NCI-H2171 (cell line): Measurements from ENCODE around the gene C1QC.

Source experiments
- DNase-seq: peaks from one replicate; lab custom pipeline; 2025; lab: John Stamatoyannopoulos, UW

The C1QC gene

GRCh38 chr1:22643381-22643780 lies at the start of gene C1QC:
Gene C1QC (plus strand): TSS chr1:22643633. CDS start chr1:22644024, 391 bp downstream.
- DNase-seq: no peak

GRCh38 chr1:22594396-22594795 lies 49.0 kb upstream of the C1QC start:
- DNase-seq: no peak

GRCh38 chr1:22595108-22595507 lies 48.3 kb upstream of the C1QC start:
- DNase-seq: no peak

GRCh38 chr1:22597301-22597965 lies 46.0 kb upstream of the C1QC start:
- no peak for DNase-seq

- DNase-seq: no peak
Measured at GRCh38 chr1:22597996-22598395, 45.4 kb upstream of the C1QC start.

- DNase-seq: no peak
Measured at GRCh38 chr1:22598736-22599135, 44.7 kb upstream of the C1QC start.

GRCh38 chr1:22600071-22600816 lies 43.2 kb upstream of the C1QC start:
- no peak for DNase-seq

GRCh38 chr1:22600817-22601605 lies 42.4 kb upstream of the C1QC start:
- no peak for DNase-seq

GRCh38 chr1:22601610-22602009 lies 41.8 kb upstream of the C1QC start:
- no peak for DNase-seq

- no peak for DNase-seq
Measured at GRCh38 chr1:22602060-22602740, 41.2 kb upstream of the C1QC start.

- DNase-seq: no peak
Measured at GRCh38 chr1:22606161-22606560, 37.3 kb upstream of the C1QC start.

- no peak for DNase-seq
Measured at GRCh38 chr1:22607154-22607553, 36.3 kb upstream of the C1QC start.

GRCh38 chr1:22608361-22608760 lies 35.1 kb upstream of the C1QC start:
- no peak for DNase-seq

- DNase-seq: no peak
Measured at GRCh38 chr1:22609291-22609690, 34.1 kb upstream of the C1QC start.

- no peak for DNase-seq
Measured at GRCh38 chr1:22611530-22611947, 31.9 kb upstream of the C1QC start.

GRCh38 chr1:22612671-22613571 lies 30.5 kb upstream of the C1QC start:
- DNase-seq: peak; percentile 89

GRCh38 chr1:22613572-22613918 lies 29.9 kb upstream of the C1QC start:
- DNase-seq: no peak

- DNase-seq: peak; percentile 84
Measured at GRCh38 chr1:22613951-22614350, 29.5 kb upstream of the C1QC start.

GRCh38 chr1:22615886-22616285 lies 27.5 kb upstream of the C1QC start:
- no peak for DNase-seq

GRCh38 chr1:22616571-22616970 lies 26.9 kb upstream of the C1QC start:
- no peak for DNase-seq

GRCh38 chr1:22618056-22618455 lies 25.4 kb upstream of the C1QC start:
- DNase-seq: peak; percentile 74
